KOPT-K1 (cell line): ENCODE results near the gene SPAG5.
"Not testable (repeated sequence)": the region's sequence is repeated elsewhere in the genome, so short reads cannot be mapped to it uniquely, and the experiment has no call there.

Source experiments
- H3K27ac ChIP-seq: fragments of 200-600 bp; sonication (generic); 2 replicates; pipeline ENCODE4 v1.5.1; 2016; ENCODE audit warnings: antibody characterized with exemption, mild to moderate bottlenecking, low read depth, low read length; ENCODE audit not compliant: poor library complexity, severe bottlenecking
- H3K36me3 ChIP-seq: fragments of 200-600 bp; sonication (generic); 2 replicates; pipeline ENCODE4 v1.5.1; 2017; ENCODE audit warnings: antibody characterized with exemption, mild to moderate bottlenecking, low read length, moderate library complexity; ENCODE audit not compliant: insufficient read depth
- H3K9me3 ChIP-seq: fragments of 200-600 bp; sonication (generic); 2 replicates; pipeline ENCODE4 v1.5.1; 2017; ENCODE audit warnings: antibody characterized with exemption, low read length, mild to moderate bottlenecking; ENCODE audit not compliant: insufficient read depth, poor library complexity, severe bottlenecking

The SPAG5 gene

GRCh38 chr17:28618464-28618863 is 19.6 kb upstream of the SPAG5 start:
- Histone ChIP-seq H3K27ac (no peak overlapping the region), H3K9me3 (no peaks in the 10 kb centered on the region), H3K36me3 (peaks cover 100% of the 10 kb centered on the region)

- Histone ChIP-seq H3K36me3 (peaks cover 100% of the 10 kb centered on the region), H3K9me3 (no peaks in the 10 kb centered on the region)
Observed at GRCh38 chr17:28616281-28616680, 17.5 kb upstream of the SPAG5 start.

GRCh38 chr17:28615260-28615940 is 16.6 kb upstream of the SPAG5 start:
- peaks cover 100% of the 10 kb centered on the region for H3K36me3 ChIP-seq
- H3K27ac ChIP-seq, result no peak overlapping the region
- H3K9me3 ChIP-seq, result no peaks in the 10 kb centered on the region

More at GRCh38 chr17:28616281-28616680, 17.5 kb upstream of the SPAG5 start:
- no peak overlapping the region for H3K27ac ChIP-seq

GRCh38 chr17:28613931-28614381 is 15.1 kb upstream of the SPAG5 start, which contains the start of gene RSKR:
Gene RSKR (minus strand): TSS chr17:28614185. CDS start chr17:28614161, 24 bp downstream.
- Histone ChIP-seq H3K36me3 (peaks cover 100% of the 10 kb centered on the region), H3K9me3 (no peaks in the 10 kb centered on the region), H3K27ac (no peak within 1 kb of the TSS)

- no peak overlapping the region for H3K27ac ChIP-seq
Observed at GRCh38 chr17:28612936-28613872, 14.4 kb upstream of the SPAG5 start.

GRCh38 chr17:28612531-28612930 is 13.7 kb upstream of the SPAG5 start:
- H3K9me3 ChIP-seq, result no peaks in the 10 kb centered on the region
- H3K27ac ChIP-seq, result no peak overlapping the region
- peaks cover 99% of the 10 kb centered on the region for H3K36me3 ChIP-seq

More at GRCh38 chr17:28612936-28613872, 14.4 kb upstream of the SPAG5 start:
- Histone ChIP-seq H3K9me3 (no peaks in the 10 kb centered on the region), H3K36me3 (peaks cover 99% of the 10 kb centered on the region)

- Histone ChIP-seq H3K27ac (no peak overlapping the region), H3K9me3 (no peaks in the 10 kb centered on the region), H3K36me3 (peaks cover 95% of the 10 kb centered on the region)
Observed at GRCh38 chr17:28610376-28610775, 11.6 kb upstream of the SPAG5 start.

GRCh38 chr17:28604031-28604430 is 5.2 kb upstream of the SPAG5 start:
- H3K27ac ChIP-seq, H3K9me3 ChIP-seq: not testable (repeated sequence)
- peaks cover 39% of the 10 kb centered on the region for H3K36me3 ChIP-seq

GRCh38 chr17:28599311-28600184 is 723 bp upstream of the SPAG5 start:
- peak overlapping the region; percentile 80 for H3K27ac ChIP-seq
- H3K9me3 ChIP-seq, result no peaks in the 10 kb centered on the region
- peaks cover 20% of the 10 kb centered on the region for H3K36me3 ChIP-seq

- peak overlapping the region; percentile 80 for H3K27ac ChIP-seq
Observed at GRCh38 chr17:28598389-28598788, 436 bp downstream of the SPAG5 start.

GRCh38 chr17:28597606-28598383 is 1.0 kb downstream of the SPAG5 start:
- Histone ChIP-seq H3K36me3 (peaks cover 35% of the 10 kb centered on the region), H3K27ac (peak overlapping the region; percentile 80), H3K9me3 (no peaks in the 10 kb centered on the region)

More at GRCh38 chr17:28598389-28598788, 436 bp downstream of the SPAG5 start:
- H3K36me3 ChIP-seq, result peaks cover 31% of the 10 kb centered on the region
- H3K9me3 ChIP-seq, result no peaks in the 10 kb centered on the region

GRCh38 chr17:28592260-28592659 is 6.6 kb downstream of the SPAG5 start:
- Histone ChIP-seq H3K27ac (no peak overlapping the region), H3K36me3 (peaks cover 84% of the 10 kb centered on the region), H3K9me3 (no peaks in the 10 kb centered on the region)

GRCh38 chr17:28585851-28586250 is 13.0 kb downstream of the SPAG5 start:
- Histone ChIP-seq H3K27ac (no peak overlapping the region), H3K36me3 (peaks cover 97% of the 10 kb centered on the region), H3K9me3 (no peaks in the 10 kb centered on the region)

GRCh38 chr17:28584434-28584833 is 14.4 kb downstream of the SPAG5 start:
- H3K36me3 ChIP-seq, result peaks cover 97% of the 10 kb centered on the region
- H3K9me3 ChIP-seq, result no peaks in the 10 kb centered on the region
- H3K27ac ChIP-seq, result no peak overlapping the region
